GM23338 (cell line): Measurements from ENCODE around the gene FAM222A. TPM values are rescaled to one million over a fixed set of nuclear protein-coding genes. Genes with fewer than 3 reads are reported as not detected.

Experiments
- CREB1 ChIP-seq: fragments of 250-450 bp; sonication (Bioruptor Pico); IDR thresholded peaks from 2 replicates; pipeline ENCODE4 v1.5.0; 2020; ENCODE audit warnings: low read depth, mild to moderate bottlenecking, moderate library complexity
- CTCF ChIP-seq, 2 experiments: fragments of 200-600 bp in 1 of 2; sonication (generic) in 1 of 2; conservative IDR thresholded peaks; 2 replicates each; pipeline versions ENCODE4 v1.5.1 to v1.6.1; 2016 to 2017; ENCODE audit warnings: antibody characterized with exemption in 2 of 2, low read depth in 2 of 2, mild to moderate bottlenecking in 2 of 2, moderate library complexity in 1 of 2
- EZH2 ChIP-seq: fragments of 200-600 bp; sonication (generic); IDR thresholded peaks from one replicate; pipeline ENCODE4 v1.8.0; 2017; ENCODE audit warnings: antibody characterized with exemption, mild to moderate bottlenecking, low read depth; ENCODE audit not compliant: unreplicated experiment
- JUNB ChIP-seq: IDR thresholded peaks from one replicate; pipeline ENCODE4 v1.6.1; 2016; ENCODE audit warnings: antibody characterized with exemption; ENCODE audit not compliant: unreplicated experiment
- NANOG ChIP-seq: IDR thresholded peaks from 2 replicates; pipeline ENCODE4 v1.6.1; 2016; ENCODE audit warnings: antibody characterized with exemption, borderline replicate concordance
- POLR2AphosphoS5 ChIP-seq: IDR thresholded peaks from 2 replicates; pipeline ENCODE4 v1.6.1; 2016; ENCODE audit warnings: antibody characterized with exemption, low read depth
- STAT1 ChIP-seq: IDR thresholded peaks from one replicate; pipeline ENCODE4 v1.6.1; 2016; ENCODE audit warnings: antibody characterized with exemption; ENCODE audit not compliant: unreplicated experiment
- ZNF114 ChIP-seq: fragments of 250-450 bp; sonication (Bioruptor Pico); IDR thresholded peaks from 2 replicates; pipeline ENCODE4 v1.5.0; 2020; ENCODE audit warnings: mild to moderate bottlenecking, moderate library complexity
- ZNF331 ChIP-seq: fragments of 250-450 bp; sonication (Bioruptor Pico); IDR thresholded peaks from 2 replicates; pipeline ENCODE4 v1.5.0; 2020; ENCODE audit warnings: low read depth, mild to moderate bottlenecking, moderate library complexity
- polyA plus RNA-seq: library from polyadenylated mRNA; unstranded; fragments of >200 nt; fragmentation: Nextera tagmentation; extraction: Ambion mirVana; gene quantifications from 2 replicates; pipeline ENCODE4 v1.2.1, GENCODE V29; 2016
- total RNA-seq: library from RNA; depleted of rRNA; stranded (reverse); fragments of >200 nt; shearing (Covaris generic); gene quantifications from 2 replicates; pipeline ENCODE4 v1.2.3, GENCODE V29; 2014
- TF ChIP-seq, protein P1 (sequence below): fragments of 250-450 bp; sonication (Bioruptor Pico); IDR thresholded peaks from 2 replicates; pipeline ENCODE4 v1.5.0; 2020; ENCODE audit warnings: mild to moderate bottlenecking, moderate library complexity
- TF ChIP-seq, protein P2 (sequence below): IDR thresholded peaks from 2 replicates; pipeline ENCODE4 v1.6.1; 2016; ENCODE audit warnings: antibody characterized with exemption

FAM222A gene
- total and polyA plus RNA-seq, 2 experiments from 2014 or later, result 0.78 to 2.1 TPM

GRCh38 chr12:109689426-109689825, 24.2 kb upstream of the FAM222A start (continued):
- TF ChIP-seq, protein P1, sequence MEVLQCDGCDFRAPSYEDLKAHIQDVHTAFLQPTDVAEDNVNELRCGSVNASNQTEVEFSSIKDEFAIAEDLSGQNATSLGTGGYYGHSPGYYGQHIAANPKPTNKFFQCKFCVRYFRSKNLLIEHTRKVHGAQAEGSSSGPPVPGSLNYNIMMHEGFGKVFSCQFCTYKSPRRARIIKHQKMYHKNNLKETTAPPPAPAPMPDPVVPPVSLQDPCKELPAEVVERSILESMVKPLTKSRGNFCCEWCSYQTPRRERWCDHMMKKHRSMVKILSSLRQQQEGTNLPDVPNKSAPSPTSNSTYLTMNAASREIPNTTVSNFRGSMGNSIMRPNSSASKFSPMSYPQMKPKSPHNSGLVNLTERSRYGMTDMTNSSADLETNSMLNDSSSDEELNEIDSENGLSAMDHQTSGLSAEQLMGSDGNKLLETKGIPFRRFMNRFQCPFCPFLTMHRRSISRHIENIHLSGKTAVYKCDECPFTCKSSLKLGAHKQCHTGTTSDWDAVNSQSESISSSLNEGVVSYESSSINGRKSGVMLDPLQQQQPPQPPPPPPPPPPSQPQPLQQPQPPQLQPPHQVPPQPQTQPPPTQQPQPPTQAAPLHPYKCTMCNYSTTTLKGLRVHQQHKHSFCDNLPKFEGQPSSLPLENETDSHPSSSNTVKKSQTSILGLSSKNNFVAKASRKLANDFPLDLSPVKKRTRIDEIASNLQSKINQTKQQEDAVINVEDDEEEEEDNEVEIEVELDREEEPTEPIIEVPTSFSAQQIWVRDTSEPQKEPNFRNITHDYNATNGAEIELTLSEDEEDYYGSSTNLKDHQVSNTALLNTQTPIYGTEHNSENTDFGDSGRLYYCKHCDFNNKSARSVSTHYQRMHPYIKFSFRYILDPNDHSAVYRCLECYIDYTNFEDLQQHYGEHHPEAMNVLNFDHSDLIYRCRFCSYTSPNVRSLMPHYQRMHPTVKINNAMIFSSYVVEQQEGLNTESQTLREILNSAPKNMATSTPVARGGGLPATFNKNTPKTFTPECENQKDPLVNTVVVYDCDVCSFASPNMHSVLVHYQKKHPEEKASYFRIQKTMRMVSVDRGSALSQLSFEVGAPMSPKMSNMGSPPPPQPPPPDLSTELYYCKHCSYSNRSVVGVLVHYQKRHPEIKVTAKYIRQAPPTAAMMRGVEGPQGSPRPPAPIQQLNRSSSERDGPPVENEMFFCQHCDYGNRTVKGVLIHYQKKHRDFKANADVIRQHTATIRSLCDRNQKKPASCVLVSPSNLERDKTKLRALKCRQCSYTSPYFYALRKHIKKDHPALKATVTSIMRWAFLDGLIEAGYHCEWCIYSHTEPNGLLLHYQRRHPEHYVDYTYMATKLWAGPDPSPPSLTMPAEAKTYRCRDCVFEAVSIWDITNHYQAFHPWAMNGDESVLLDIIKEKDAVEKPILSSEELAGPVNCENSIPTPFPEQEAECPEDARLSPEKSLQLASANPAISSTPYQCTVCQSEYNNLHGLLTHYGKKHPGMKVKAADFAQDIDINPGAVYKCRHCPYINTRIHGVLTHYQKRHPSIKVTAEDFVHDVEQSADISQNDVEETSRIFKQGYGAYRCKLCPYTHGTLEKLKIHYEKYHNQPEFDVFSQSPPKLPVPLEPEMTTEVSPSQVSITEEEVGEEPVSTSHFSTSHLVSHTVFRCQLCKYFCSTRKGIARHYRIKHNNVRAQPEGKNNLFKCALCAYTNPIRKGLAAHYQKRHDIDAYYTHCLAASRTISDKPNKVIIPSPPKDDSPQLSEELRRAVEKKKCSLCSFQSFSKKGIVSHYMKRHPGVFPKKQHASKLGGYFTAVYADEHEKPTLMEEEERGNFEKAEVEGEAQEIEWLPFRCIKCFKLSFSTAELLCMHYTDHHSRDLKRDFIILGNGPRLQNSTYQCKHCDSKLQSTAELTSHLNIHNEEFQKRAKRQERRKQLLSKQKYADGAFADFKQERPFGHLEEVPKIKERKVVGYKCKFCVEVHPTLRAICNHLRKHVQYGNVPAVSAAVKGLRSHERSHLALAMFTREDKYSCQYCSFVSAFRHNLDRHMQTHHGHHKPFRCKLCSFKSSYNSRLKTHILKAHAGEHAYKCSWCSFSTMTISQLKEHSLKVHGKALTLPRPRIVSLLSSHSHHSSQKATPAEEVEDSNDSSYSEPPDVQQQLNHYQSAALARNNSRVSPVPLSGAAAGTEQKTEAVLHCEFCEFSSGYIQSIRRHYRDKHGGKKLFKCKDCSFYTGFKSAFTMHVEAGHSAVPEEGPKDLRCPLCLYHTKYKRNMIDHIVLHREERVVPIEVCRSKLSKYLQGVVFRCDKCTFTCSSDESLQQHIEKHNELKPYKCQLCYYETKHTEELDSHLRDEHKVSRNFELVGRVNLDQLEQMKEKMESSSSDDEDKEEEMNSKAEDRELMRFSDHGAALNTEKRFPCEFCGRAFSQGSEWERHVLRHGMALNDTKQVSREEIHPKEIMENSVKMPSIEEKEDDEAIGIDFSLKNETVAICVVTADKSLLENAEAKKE (CRISPR knock-in tag), result no peak
- TF ChIP-seq NANOG, result no peak
- no peak for TF ChIP-seq ZNF114
- TF ChIP-seq STAT1, result no peak
- TF ChIP-seq ZNF331, result no peak
- TF ChIP-seq JUNB, result no peak
- TF ChIP-seq CREB1, result no peak
- TF ChIP-seq, protein P2, sequence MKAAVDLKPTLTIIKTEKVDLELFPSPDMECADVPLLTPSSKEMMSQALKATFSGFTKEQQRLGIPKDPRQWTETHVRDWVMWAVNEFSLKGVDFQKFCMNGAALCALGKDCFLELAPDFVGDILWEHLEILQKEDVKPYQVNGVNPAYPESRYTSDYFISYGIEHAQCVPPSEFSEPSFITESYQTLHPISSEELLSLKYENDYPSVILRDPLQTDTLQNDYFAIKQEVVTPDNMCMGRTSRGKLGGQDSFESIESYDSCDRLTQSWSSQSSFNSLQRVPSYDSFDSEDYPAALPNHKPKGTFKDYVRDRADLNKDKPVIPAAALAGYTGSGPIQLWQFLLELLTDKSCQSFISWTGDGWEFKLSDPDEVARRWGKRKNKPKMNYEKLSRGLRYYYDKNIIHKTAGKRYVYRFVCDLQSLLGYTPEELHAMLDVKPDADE, result no peak
- TF ChIP-seq EZH2, result no peak
- no peak for TF ChIP-seq CTCF (conservative IDR thresholded peaks at IDR 0.05; ENCODE audit: low read depth in 2 of 2)
- no peak for TF ChIP-seq POLR2AphosphoS5
